GM23248 (cell line): ENCODE measurements around the gene POLR3A.

Experiments
- EZH2 ChIP-seq: fragments of 200-600 bp; sonication (generic); IDR thresholded peaks from 2 replicates; pipeline ENCODE4 v1.6.1; 2018; ENCODE audit warnings: antibody characterized with exemption, mild to moderate bottlenecking; ENCODE audit not compliant: insufficient read depth, poor library complexity, severe bottlenecking
- EZH2phosphoT487 ChIP-seq: fragments of 200-600 bp; sonication (generic); IDR thresholded peaks from 2 replicates; pipeline ENCODE4 v1.6.1; 2018; ENCODE audit warnings: antibody characterized with exemption, moderate library complexity, mild to moderate bottlenecking, low read depth; ENCODE audit not compliant: insufficient read depth

GRCh38 chr10:78009662-78010061, 19.7 kb downstream of the POLR3A start:
- TF ChIP-seq EZH2phosphoT487 (no peak), EZH2 (no peak)
